ENCODE results near the gene LRRC25.

The LRRC25 gene

DNA sequence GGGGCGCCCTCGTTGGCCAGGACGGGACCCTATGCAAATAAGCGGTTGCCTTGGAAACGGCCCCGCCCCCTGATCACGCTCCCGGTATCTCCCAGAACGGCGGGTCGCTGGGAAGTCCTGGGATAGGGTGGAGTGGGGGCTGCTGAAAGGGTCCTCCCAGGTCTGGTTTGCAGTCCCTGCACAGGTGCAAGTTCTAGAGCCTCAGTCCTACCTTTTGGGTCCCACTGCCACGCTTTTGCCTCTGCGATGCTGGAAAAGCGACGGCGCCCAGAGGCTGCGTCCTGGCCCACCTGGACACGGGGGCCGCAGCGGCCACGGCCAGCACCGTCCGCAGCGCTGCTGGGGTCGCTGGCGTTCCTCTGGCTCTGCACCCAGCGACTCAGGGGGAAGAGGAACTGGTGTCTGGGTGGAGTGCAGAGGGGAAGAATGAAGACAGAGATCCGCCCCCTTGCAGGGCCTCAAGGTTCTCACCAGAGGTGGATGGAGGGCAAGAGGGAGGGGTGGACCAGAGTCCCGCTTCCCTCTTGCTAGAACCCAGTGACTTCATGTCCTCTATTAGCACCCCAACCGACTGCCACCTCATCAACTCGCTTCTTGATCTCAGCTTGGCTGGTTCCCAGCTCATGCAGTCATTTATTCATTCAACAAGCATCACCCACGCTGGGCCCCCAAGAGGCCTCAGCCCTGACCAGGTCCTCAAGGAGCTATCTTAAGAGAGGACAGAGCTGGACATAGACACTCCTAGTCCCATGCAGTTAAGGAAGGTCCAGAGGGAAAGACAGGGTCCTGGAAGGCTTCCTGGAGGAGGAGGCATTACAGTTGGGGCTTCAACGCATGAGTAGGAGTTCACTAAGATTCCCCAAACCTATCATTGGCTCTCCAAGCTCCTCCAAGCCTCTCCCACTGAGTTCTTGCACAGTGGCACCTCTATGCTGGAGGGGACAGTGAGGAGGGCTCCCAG lies at the start of gene LRRC25:
Gene LRRC25 (minus strand): TSS at position 381 of the 961 bp plus-strand sequence. CDS start 659 bp downstream, outside the sequence.
- H3K4me2 ChIP-seq (ENCODE audit: low read length): peak within 1 kb of the TSS; percentile 95
- TF ChIP-seq CTCF (IDR thresholded peaks at IDR 0.05; ENCODE audit: low read depth, low read length) (0 out of 2 replicates have a peak, but pooled peaks have one; percentile 9), EZH2phosphoT487 (IDR thresholded peaks at IDR 0.05; ENCODE audit: low read depth) (no peak)
- H4K20me1 ChIP-seq (ENCODE audit: insufficient read depth, low read length): no peaks in the 10 kb centered on the region
- H3K36me3 ChIP-seq (replicated peaks; ENCODE audit: low read depth, low read length): no peaks in the 10 kb centered on the region
- peaks cover 47% of the 10 kb centered on the region for H3K4me1 ChIP-seq (ENCODE audit: low read length)
- H2AFZ ChIP-seq (ENCODE audit: low read depth, low read length): peak within 1 kb of the TSS; percentile 10; the same call in 1 of the 2 replicates
- peak within 1 kb of the TSS; percentile 54 for H3K9ac ChIP-seq (ENCODE audit: low read length)
- H3K4me3 ChIP-seq (ENCODE audit: low read length): peak within 1 kb of the TSS; percentile 82
- no peaks in the 10 kb centered on the region for H3K9me3 ChIP-seq (ENCODE audit: insufficient read depth, low read length)
- no peaks in the 10 kb centered on the region; the same call in 1 of the 2 replicates for H3K27me3 ChIP-seq (ENCODE audit: low read depth, low read length)
- H3K27ac ChIP-seq (ENCODE audit: low read length): no peak within 1 kb of the TSS
- no peaks in the 10 kb centered on the region for H3K79me2 ChIP-seq (ENCODE audit: low read length)

DNA sequence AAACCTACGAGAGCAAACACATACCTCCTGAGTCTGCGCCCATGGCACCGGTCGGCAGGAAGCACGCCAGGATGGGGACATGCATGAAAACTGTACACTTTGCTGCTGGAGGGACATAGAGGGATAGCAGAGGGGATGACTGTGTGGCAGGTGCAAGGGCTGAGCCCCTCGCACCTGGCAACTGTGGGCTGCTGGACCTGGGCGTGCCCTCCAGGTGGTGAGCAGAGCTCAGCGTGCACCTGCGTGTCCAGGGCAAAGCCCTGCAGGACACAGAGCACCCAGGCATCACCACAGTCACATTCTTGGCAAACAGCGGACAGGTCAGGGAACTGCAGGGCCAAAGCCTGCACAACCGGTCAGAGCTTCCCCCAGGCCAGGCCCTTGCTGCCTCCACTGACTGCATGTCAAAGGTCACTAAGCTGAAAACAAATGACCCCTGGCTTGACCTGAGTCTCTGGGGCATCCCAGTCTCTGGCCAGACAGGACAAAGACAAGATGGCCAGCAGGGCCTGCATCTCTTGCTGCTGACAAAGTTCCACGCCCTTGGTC lies 49.5 kb upstream of the LRRC25 start:
- TF ChIP-seq EZH2phosphoT487 (IDR thresholded peaks at IDR 0.05; ENCODE audit: low read depth) (no peak), CTCF (IDR thresholded peaks at IDR 0.05; ENCODE audit: low read depth, low read length) (no peak)
- H3K9ac ChIP-seq (ENCODE audit: low read length): no peak overlapping the region
- no peaks in the 10 kb centered on the region for H3K27me3 ChIP-seq (ENCODE audit: low read depth, low read length)
- H3K4me3 ChIP-seq (ENCODE audit: low read length): no peak overlapping the region
- H3K4me1 ChIP-seq (ENCODE audit: low read length): no peaks in the 10 kb centered on the region
- no peaks in the 10 kb centered on the region for H3K9me3 ChIP-seq (ENCODE audit: insufficient read depth, low read length)
- no peak overlapping the region for H3K4me2 ChIP-seq (ENCODE audit: low read length)
- peaks cover 82% of the 10 kb centered on the region for H3K36me3 ChIP-seq (replicated peaks; ENCODE audit: low read depth, low read length)
- no peak overlapping the region for H3K27ac ChIP-seq (ENCODE audit: low read length)
- peaks cover 10% of the 10 kb centered on the region; the same call in 1 of the 2 replicates for H3K79me2 ChIP-seq (ENCODE audit: low read length)
- no peak overlapping the region for H2AFZ ChIP-seq (ENCODE audit: low read depth, low read length)
- peaks cover 30% of the 10 kb centered on the region; the same call in 1 of the 2 replicates for H4K20me1 ChIP-seq (ENCODE audit: insufficient read depth, low read length)

DNA sequence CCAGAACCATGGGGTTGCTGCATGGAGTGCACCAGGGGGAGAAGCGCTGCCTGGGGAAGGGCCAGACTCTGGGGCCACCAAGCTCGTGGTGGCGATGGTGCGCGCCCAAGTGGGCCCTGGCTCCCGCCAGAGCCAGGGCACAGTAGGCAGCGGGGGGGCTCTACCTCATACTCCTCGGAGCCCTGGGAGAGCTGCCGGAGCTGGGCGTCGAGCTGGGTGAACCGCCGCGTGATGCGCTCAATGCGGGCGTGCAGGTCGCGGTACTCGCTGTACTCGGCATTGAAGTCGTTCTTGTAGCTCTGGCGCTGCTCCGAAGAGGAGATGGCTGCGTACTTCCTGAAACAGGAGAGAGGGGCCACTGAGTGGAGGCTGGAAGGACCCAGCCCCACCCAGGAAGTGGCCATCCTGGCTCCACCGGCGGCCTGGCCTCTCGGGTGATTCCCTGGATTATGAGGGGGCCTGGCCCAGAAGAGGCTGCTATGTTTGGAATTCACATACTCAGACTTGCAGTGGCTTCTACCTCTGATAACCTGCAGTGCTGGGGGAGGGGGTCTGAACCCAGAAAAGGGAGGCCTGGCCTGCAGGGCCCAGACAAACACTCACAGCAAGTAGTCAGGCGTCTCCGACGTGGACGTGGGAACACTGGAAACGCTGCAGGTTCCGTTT lies 48.9 kb upstream of the LRRC25 start:
- peaks cover 34% of the 10 kb centered on the region; the same call in 1 of the 2 replicates for H4K20me1 ChIP-seq (ENCODE audit: insufficient read depth, low read length)
- H3K79me2 ChIP-seq (ENCODE audit: low read length): peaks cover 10% of the 10 kb centered on the region; the same call in 1 of the 2 replicates
- no peaks in the 10 kb centered on the region for H3K4me1 ChIP-seq (ENCODE audit: low read length)
- H3K27ac ChIP-seq (ENCODE audit: low read length): no peak overlapping the region
- H3K4me2 ChIP-seq (ENCODE audit: low read length): no peak overlapping the region
- no peak for TF ChIP-seq EZH2phosphoT487 (IDR thresholded peaks at IDR 0.05; ENCODE audit: low read depth)
- TF ChIP-seq CTCF (IDR thresholded peaks at IDR 0.05; ENCODE audit: low read depth, low read length): no peak
- no peak overlapping the region for H3K9ac ChIP-seq (ENCODE audit: low read length)
- no peak overlapping the region for H3K4me3 ChIP-seq (ENCODE audit: low read length)
- no peaks in the 10 kb centered on the region for H3K27me3 ChIP-seq (ENCODE audit: low read depth, low read length)
- H3K9me3 ChIP-seq (ENCODE audit: insufficient read depth, low read length): no peaks in the 10 kb centered on the region
- no peak overlapping the region for H2AFZ ChIP-seq (ENCODE audit: low read depth, low read length)
- H3K36me3 ChIP-seq (replicated peaks; ENCODE audit: low read depth, low read length): peaks cover 81% of the 10 kb centered on the region

Measured in OCI-LY3 (cell line).